Activated T-cell treated with anti-CD3 and anti-CD28 coated beads, Interleukin-2, amount 50 U/mL, for 72 hours (primary cell): ENCODE measurements around the gene TRPC4. TPM values are rescaled to one million over a fixed set of nuclear protein-coding genes. Genes with fewer than 3 reads are reported as not detected.

Source experiments
- ATAC-seq, 2 donors: fragments of 150-1000 bp; cut with Tn5 transposase; replicated peaks in 1 of 2; 2 replicates each; pipeline ENCODE4 v1.10.0; 2021; ENCODE audit warnings: moderate library complexity in 2 of 2, mild to moderate bottlenecking in 1 of 2
- DNase-seq, 2 donors: peaks; one replicate each; pipeline ENCODE4 v3.0.0; 2021 to 2022; ENCODE audit warnings: mixed read lengths in 1 of 2
- H3K27ac Mint-ChIP-seq: one replicate; pipeline ENCODE4 v1.8.0; 2022; ENCODE audit warnings: mild to moderate bottlenecking, moderate library complexity, mixed read lengths
- H3K27me3 Mint-ChIP-seq: one replicate; pipeline ENCODE4 v1.8.0; 2022; ENCODE audit warnings: low read depth, mixed read lengths
- H3K36me3 Mint-ChIP-seq, 2 donors: one replicate each; pipeline ENCODE4 v1.8.0; 2022; ENCODE audit warnings: mixed read lengths in 2 of 2, mild to moderate bottlenecking in 1 of 2; ENCODE audit not compliant: insufficient read depth in 2 of 2
- H3K4me1 Mint-ChIP-seq: one replicate; pipeline ENCODE4 v1.8.0; 2022; ENCODE audit warnings: low read depth, mixed read lengths
- H3K4me3 Mint-ChIP-seq, 2 donors: one replicate each; pipeline ENCODE4 v1.8.0; 2022; ENCODE audit warnings: mild to moderate bottlenecking in 2 of 2, mixed read lengths in 2 of 2, moderate library complexity in 2 of 2
- H3K9me3 Mint-ChIP-seq, 2 donors: one replicate each; pipeline ENCODE4 v1.8.0; 2022; ENCODE audit warnings: mixed read lengths in 2 of 2
- total RNA-seq, 2 donors: library from RNA; stranded (reverse); gene quantifications; one replicate each; pipeline ENCODE4 v1.2.3, GENCODE V29; 2022

Gene TRPC4
- total RNA-seq, 2 donors from 2014 or later, result not detected

- Mint-ChIP-seq H3K4me1 (no peaks in the 10 kb centered on the region), H3K9me3 (peaks cover 4 to 9% of the 10 kb centered on the region in 2 donors), H3K36me3 (no peaks in the 10 kb centered on the region), H3K27me3 (no peaks in the 10 kb centered on the region), H3K27ac (no peak overlapping the region), H3K4me3 (no peak overlapping the region)
- ATAC-seq (no peak), DNase-seq (no peak)
These were observed 14.5 kb upstream of the TRPC4 start for GRCh38 chr13:37884026-37884425.

GRCh38 chr13:37878921-37879320 lies 9.3 kb upstream of the TRPC4 start:
- DNase-seq (no peak), ATAC-seq (no peak)
- no peaks in the 10 kb centered on the region for H3K36me3 Mint-ChIP-seq
- H3K27ac Mint-ChIP-seq, result no peak overlapping the region
- no peaks in the 10 kb centered on the region for H3K27me3 Mint-ChIP-seq
- no peak overlapping the region for H3K4me3 Mint-ChIP-seq
- no peaks in the 10 kb centered on the region for H3K4me1 Mint-ChIP-seq
- H3K9me3 Mint-ChIP-seq, result peaks cover 3 to 4% of the 10 kb centered on the region in 2 donors

GRCh38 chr13:37878496-37878895 lies 8.9 kb upstream of the TRPC4 start:
- H3K27ac Mint-ChIP-seq, result no peak overlapping the region
- no peak for ATAC-seq

GRCh38 chr13:37870895-37871550 lies 1.5 kb upstream of the TRPC4 start:
- Mint-ChIP-seq H3K36me3 (peaks cover 0 to 1% of the 10 kb centered on the region in 2 donors), H3K4me1 (peaks cover 7% of the 10 kb centered on the region), H3K9me3 (peaks cover 0 to 2% of the 10 kb centered on the region in 2 donors), H3K4me3 (no peak overlapping the region), H3K27ac (no peak overlapping the region), H3K27me3 (peaks cover 29% of the 10 kb centered on the region)
- DNase-seq (no peak), ATAC-seq (no peak)

More at GRCh38 chr13:37878496-37878895, 8.9 kb upstream of the TRPC4 start:
- Mint-ChIP-seq H3K4me3 (no peak overlapping the region), H3K36me3 (no peaks in the 10 kb centered on the region), H3K27me3 (no peaks in the 10 kb centered on the region), H3K4me1 (no peaks in the 10 kb centered on the region), H3K9me3 (peaks cover 3 to 4% of the 10 kb centered on the region in 2 donors)
- no peak for DNase-seq

GRCh38 chr13:37870489-37870845 lies 895 bp upstream of the TRPC4 start:
- Mint-ChIP-seq H3K4me3 (no peak overlapping the region), H3K4me1 (peaks cover 7% of the 10 kb centered on the region), H3K9me3 (peaks cover 0 to 2% of the 10 kb centered on the region in 2 donors), H3K27ac (no peak overlapping the region), H3K36me3 (peaks cover 0 to 1% of the 10 kb centered on the region in 2 donors), H3K27me3 (peaks cover 29% of the 10 kb centered on the region)
- DNase-seq (no peak), ATAC-seq (no peak)

- peaks cover 0 to 1% of the 10 kb centered on the region in 2 donors for H3K36me3 Mint-ChIP-seq
- peaks cover 29% of the 10 kb centered on the region for H3K27me3 Mint-ChIP-seq
- no peak for ATAC-seq
- H3K9me3 Mint-ChIP-seq, result no peaks in the 10 kb centered on the region
- DNase-seq, result no peak
- H3K4me1 Mint-ChIP-seq, result peaks cover 7% of the 10 kb centered on the region
- H3K4me3 Mint-ChIP-seq, result peak overlapping the region in 1 of 2 donors; percentile 50
- H3K27ac Mint-ChIP-seq, result no peak overlapping the region
These were observed 141 bp downstream of the TRPC4 start for GRCh38 chr13:37869506-37869755.

- Mint-ChIP-seq H3K27me3 (peaks cover 29% of the 10 kb centered on the region), H3K27ac (no peak overlapping the region), H3K9me3 (no peaks in the 10 kb centered on the region), H3K4me3 (peak overlapping the region; percentile 2 to 50), H3K4me1 (peaks cover 7% of the 10 kb centered on the region), H3K36me3 (peaks cover 0 to 1% of the 10 kb centered on the region in 2 donors)
- ATAC-seq (no peak), DNase-seq (no peak)
These were observed 674 bp downstream of the TRPC4 start for GRCh38 chr13:37868691-37869505.

GRCh38 chr13:37863708-37864107 lies 5.9 kb downstream of the TRPC4 start:
- Mint-ChIP-seq H3K4me1 (no peaks in the 10 kb centered on the region), H3K27ac (no peak overlapping the region), H3K36me3 (no peaks in the 10 kb centered on the region), H3K4me3 (no peak overlapping the region), H3K9me3 (no peaks in the 10 kb centered on the region), H3K27me3 (peaks cover 3% of the 10 kb centered on the region)
- ATAC-seq (no peak), DNase-seq (no peak)

GRCh38 chr13:37835392-37835791 lies 34.2 kb downstream of the TRPC4 start:
- H3K36me3 Mint-ChIP-seq, result no peaks in the 10 kb centered on the region
- no peak overlapping the region for H3K27ac Mint-ChIP-seq
- no peaks in the 10 kb centered on the region for H3K4me1 Mint-ChIP-seq
- no peak overlapping the region for H3K4me3 Mint-ChIP-seq
- ATAC-seq (no peak), DNase-seq (no peak)
- peaks cover 4 to 14% of the 10 kb centered on the region in 2 donors for H3K9me3 Mint-ChIP-seq
- H3K27me3 Mint-ChIP-seq, result no peaks in the 10 kb centered on the region

- H3K4me3 Mint-ChIP-seq, result no peak overlapping the region
- no peak overlapping the region for H3K27ac Mint-ChIP-seq
- no peaks in the 10 kb centered on the region for H3K27me3 Mint-ChIP-seq
- H3K4me1 Mint-ChIP-seq, result no peaks in the 10 kb centered on the region
- no peak for ATAC-seq
- no peaks in the 10 kb centered on the region for H3K36me3 Mint-ChIP-seq
- no peak for DNase-seq
- H3K9me3 Mint-ChIP-seq, result peaks cover 4 to 17% of the 10 kb centered on the region in 2 donors
These were observed 36.2 kb downstream of the TRPC4 start for GRCh38 chr13:37833411-37833810.

- H3K27me3 Mint-ChIP-seq, result no peaks in the 10 kb centered on the region
- no peak overlapping the region for H3K4me3 Mint-ChIP-seq
- H3K36me3 Mint-ChIP-seq, result peaks cover 0 to 2% of the 10 kb centered on the region in 2 donors
- H3K4me1 Mint-ChIP-seq, result no peaks in the 10 kb centered on the region
- DNase-seq (no peak), ATAC-seq (no peak)
- H3K27ac Mint-ChIP-seq, result no peak overlapping the region
- peaks cover 15 to 26% of the 10 kb centered on the region in 2 donors for H3K9me3 Mint-ChIP-seq
These were observed 53.3 kb downstream of the TRPC4 start for GRCh38 chr13:37816276-37816675.

- Mint-ChIP-seq H3K9me3 (peaks cover under 1 to 9% of the 10 kb centered on the region in 2 donors), H3K4me1 (no peaks in the 10 kb centered on the region), H3K27ac (no peak overlapping the region), H3K27me3 (no peaks in the 10 kb centered on the region), H3K4me3 (no peak overlapping the region), H3K36me3 (no peaks in the 10 kb centered on the region)
- DNase-seq, result no peak
- no peak for ATAC-seq
These were observed 58.1 kb downstream of the TRPC4 start for GRCh38 chr13:37811441-37811840.

- DNase-seq, result no peak
- no peak overlapping the region for H3K27ac Mint-ChIP-seq
- no peak overlapping the region for H3K4me3 Mint-ChIP-seq
- ATAC-seq, result no peak
- no peaks in the 10 kb centered on the region for H3K27me3 Mint-ChIP-seq
- H3K9me3 Mint-ChIP-seq, result peaks cover 0 to 2% of the 10 kb centered on the region in 2 donors
- H3K36me3 Mint-ChIP-seq, result no peaks in the 10 kb centered on the region
- H3K4me1 Mint-ChIP-seq, result no peaks in the 10 kb centered on the region
These were observed 62.9 kb downstream of the TRPC4 start for GRCh38 chr13:37806666-37807065.

- Mint-ChIP-seq H3K4me1 (no peaks in the 10 kb centered on the region), H3K27me3 (no peaks in the 10 kb centered on the region), H3K36me3 (no peaks in the 10 kb centered on the region), H3K4me3 (no peak overlapping the region), H3K9me3 (peaks cover 2% of the 10 kb centered on the region in 2 donors), H3K27ac (no peak overlapping the region)
- no peak for ATAC-seq
- no peak for DNase-seq
These were observed 71.9 kb downstream of the TRPC4 start for GRCh38 chr13:37797631-37798030.
